IPS-NIHi7 (cell line): ENCODE measurements around the gene FGFR2.

ENCODE experiments used
- DNase-seq: peaks from one replicate; pipeline ENCODE4 v3.0.0; 2012; ENCODE audit warnings: mixed read lengths; ENCODE audit errors: extremely low spot score

Gene FGFR2

GRCh38 chr10:121452581-121452980 is 145.7 kb downstream of the FGFR2 start:
- DNase-seq, result no peak

GRCh38 chr10:121450247-121450646 is 148.0 kb downstream of the FGFR2 start:
- DNase-seq, result no peak

- DNase-seq, result no peak
Observed at GRCh38 chr10:121449482-121449924, 148.7 kb downstream of the FGFR2 start.

GRCh38 chr10:121448766-121449421 is 149.3 kb downstream of the FGFR2 start:
- no peak for DNase-seq

GRCh38 chr10:121444520-121445165 is 153.6 kb downstream of the FGFR2 start:
- no peak for DNase-seq

GRCh38 chr10:121442086-121442935 is 155.9 kb downstream of the FGFR2 start:
- no peak for DNase-seq

- DNase-seq, result no peak
Observed at GRCh38 chr10:121440461-121440860, 157.8 kb downstream of the FGFR2 start.

GRCh38 chr10:121438333-121438732 is 159.9 kb downstream of the FGFR2 start:
- DNase-seq, result no peak

GRCh38 chr10:121437596-121437995 is 160.6 kb downstream of the FGFR2 start:
- no peak for DNase-seq

GRCh38 chr10:121436630-121437341 is 161.5 kb downstream of the FGFR2 start:
- no peak for DNase-seq

- no peak for DNase-seq
Observed at GRCh38 chr10:121436281-121436629, 162.0 kb downstream of the FGFR2 start.

- no peak for DNase-seq
Observed at GRCh38 chr10:121435099-121435875, 163.0 kb downstream of the FGFR2 start.

GRCh38 chr10:121433965-121434364 is 164.3 kb downstream of the FGFR2 start:
- no peak for DNase-seq

GRCh38 chr10:121428867-121429266 is 169.4 kb downstream of the FGFR2 start:
- DNase-seq, result no peak
